Astrocyte of the cerebellum (primary cell): ENCODE data around the gene GBGT1.

Experiments used
- DNase-seq: peaks from one replicate; pipeline ENCODE4 v3.0.0-alpha.2; 2011; ENCODE audit warnings: low read depth
- H3K4me3 ChIP-seq: 2 replicates; pipeline ENCODE4 v1.5.1; 2011; ENCODE audit warnings: mild to moderate bottlenecking, low read depth, low read length, moderate library complexity
- in situ Hi-C: cut with HindIII; loops from 2 replicates; pipeline ENCODE4 v1.10.0; 2017; ENCODE audit warnings: low sequenced_read_pairs
- TF ChIP-seq, protein P1 (sequence below): IDR thresholded peaks from 2 replicates; pipeline ENCODE4 v1.5.1; 2012; ENCODE audit warnings: low read length, low read depth, moderate library complexity, mild to moderate bottlenecking; ENCODE audit errors: missing control alignments

GBGT1 gene

GRCh38 chr9:133126697-133127339, 36.9 kb downstream of the GBGT1 start:
- in situ Hi-C loops: no loop called here
- no peak for DNase-seq
- no peak overlapping the region for H3K4me3 ChIP-seq
- TF ChIP-seq, protein P1, sequence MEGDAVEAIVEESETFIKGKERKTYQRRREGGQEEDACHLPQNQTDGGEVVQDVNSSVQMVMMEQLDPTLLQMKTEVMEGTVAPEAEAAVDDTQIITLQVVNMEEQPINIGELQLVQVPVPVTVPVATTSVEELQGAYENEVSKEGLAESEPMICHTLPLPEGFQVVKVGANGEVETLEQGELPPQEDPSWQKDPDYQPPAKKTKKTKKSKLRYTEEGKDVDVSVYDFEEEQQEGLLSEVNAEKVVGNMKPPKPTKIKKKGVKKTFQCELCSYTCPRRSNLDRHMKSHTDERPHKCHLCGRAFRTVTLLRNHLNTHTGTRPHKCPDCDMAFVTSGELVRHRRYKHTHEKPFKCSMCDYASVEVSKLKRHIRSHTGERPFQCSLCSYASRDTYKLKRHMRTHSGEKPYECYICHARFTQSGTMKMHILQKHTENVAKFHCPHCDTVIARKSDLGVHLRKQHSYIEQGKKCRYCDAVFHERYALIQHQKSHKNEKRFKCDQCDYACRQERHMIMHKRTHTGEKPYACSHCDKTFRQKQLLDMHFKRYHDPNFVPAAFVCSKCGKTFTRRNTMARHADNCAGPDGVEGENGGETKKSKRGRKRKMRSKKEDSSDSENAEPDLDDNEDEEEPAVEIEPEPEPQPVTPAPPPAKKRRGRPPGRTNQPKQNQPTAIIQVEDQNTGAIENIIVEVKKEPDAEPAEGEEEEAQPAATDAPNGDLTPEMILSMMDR: no peak

DNA sequence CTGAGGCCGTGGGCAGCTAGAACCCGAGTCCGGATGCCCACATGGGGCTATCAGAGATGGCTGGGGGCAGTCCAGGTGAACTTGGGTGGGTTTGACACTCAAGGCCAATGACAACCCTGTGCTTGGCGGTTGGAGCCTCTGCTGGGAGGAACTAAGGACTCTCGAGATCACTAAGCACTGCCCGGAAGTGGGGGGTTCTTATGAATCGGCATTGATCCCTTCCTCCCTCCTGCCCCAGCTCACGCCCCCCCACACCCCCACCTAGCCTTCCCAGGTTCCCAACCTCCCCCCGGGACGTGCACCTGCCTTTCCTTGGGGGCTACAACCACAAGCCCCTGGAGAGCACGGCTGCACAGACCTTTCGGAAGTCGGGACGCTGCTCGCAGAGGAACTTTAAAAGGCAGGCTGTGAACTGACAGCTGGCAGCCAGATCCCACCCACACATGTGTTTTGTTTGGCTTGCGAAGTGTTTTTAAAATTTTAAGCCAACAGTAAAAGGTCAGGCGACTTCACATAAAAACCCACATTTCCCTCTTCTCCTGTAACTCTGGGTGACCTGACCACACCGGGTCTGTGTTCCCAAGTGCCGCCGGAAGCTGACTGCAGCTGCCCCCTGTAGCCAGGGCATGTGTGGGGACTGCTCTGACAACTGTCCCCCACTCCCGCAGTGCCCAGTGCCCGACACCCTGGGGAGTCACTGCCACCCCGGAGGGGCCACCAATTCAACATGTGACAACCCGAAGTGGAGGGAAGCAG, 37.6 kb downstream of the GBGT1 start:
- DNase-seq: no peak
- in situ Hi-C loops: no loop called here
- TF ChIP-seq, protein P1: no peak
- H3K4me3 ChIP-seq: no peak overlapping the region

DNA sequence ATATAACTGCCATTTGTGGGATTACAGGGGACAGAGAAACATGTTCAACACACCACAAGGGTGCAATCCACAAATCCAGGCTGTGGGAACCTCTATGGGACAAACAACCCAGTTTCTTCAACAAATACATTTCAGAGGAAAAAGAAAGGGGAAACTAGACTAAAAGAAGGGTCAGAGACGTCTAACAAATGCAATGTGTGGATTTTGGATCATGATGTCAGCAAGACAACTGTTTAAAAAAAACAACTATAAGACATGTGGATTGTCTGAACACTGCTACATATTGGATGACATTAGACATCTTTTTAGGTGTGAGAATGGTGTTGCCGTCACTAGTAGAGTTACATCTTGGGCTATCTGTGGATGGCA, 38.8 kb downstream of the GBGT1 start:
- DNase-seq: no peak
- TF ChIP-seq, protein P1: no peak
- in situ Hi-C loops: no loop called here
- no peak overlapping the region for H3K4me3 ChIP-seq

DNA sequence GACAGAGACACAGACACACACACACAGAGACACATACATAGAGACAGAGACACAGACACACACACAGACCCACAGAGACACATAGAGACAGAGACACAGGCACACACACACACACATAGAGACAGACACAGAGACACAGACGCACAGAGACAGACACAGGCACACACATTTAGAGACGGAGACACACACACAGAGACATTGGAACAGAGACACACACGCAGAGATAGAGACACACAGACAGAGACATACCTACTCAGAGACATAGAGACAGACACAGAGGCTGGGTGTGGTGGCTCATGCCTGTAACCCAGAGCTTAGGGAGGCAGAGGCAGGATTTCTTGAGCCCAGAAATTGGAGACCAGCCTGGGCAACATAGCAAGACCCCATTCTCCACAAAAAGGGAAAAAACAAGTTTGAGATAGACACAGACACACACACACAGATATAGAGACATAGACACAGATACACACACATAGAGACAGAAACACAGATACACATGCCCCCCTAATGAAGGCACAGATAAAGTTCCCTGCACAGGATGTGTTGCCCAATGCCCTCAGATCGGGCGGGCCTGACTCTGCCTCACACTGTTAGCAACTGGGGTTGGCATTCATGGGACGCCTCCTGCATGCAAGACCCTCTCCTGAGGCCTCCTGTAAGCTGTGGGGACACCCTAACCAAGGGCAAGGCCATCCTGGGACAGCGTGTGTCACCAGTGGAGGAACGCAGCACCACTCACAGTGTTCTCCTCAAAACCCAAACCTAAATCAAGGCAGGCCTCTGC, 39.4 kb downstream of the GBGT1 start:
- in situ Hi-C loops: no loop called here
- no peak overlapping the region for H3K4me3 ChIP-seq
- TF ChIP-seq, protein P1: no peak
- no peak for DNase-seq

- no peak for DNase-seq
- TF ChIP-seq, protein P1: no peak
- in situ Hi-C loops: no loop called here
- H3K4me3 ChIP-seq: no peak overlapping the region
These were observed 40.6 kb downstream of the GBGT1 start for GRCh38 chr9:133122935-133123611.

- TF ChIP-seq, protein P1: no peak
- no peak overlapping the region for H3K4me3 ChIP-seq
- DNase-seq: no peak
- in situ Hi-C loops: no loop called here
These were observed 41.1 kb downstream of the GBGT1 start for GRCh38 chr9:133122605-133122934.
